HCT116 (cell line): Measurements from ENCODE around the gene GTPBP10. TPM values are rescaled to one million over a fixed set of nuclear protein-coding genes. Genes with fewer than 3 reads are reported as not detected.
A peak's percentile ranks its signal among the peaks of the same experiment; 100 is the strongest.

Source experiments
- ATAC-seq: fragments of 200-7000 bp; cut with Tn5 transposase; 2 replicates; pipeline ENCODE4 v1.9.1; 2020; ENCODE audit warnings: mild to moderate bottlenecking, moderate library complexity
- Bru-seq: library from RNA; stranded (reverse); fragments of 400-500 nt; gene quantifications from one replicate; lab custom pipeline; 2021; lab: Mats Ljungman, UMichigan
- BruChase-seq, 2 experiments: library from RNA; stranded (reverse); fragments of 400-500 nt; gene quantifications; one replicate each; lab custom pipeline; 2021; lab: Mats Ljungman, UMichigan
- BruUV-seq: library from RNA; stranded (reverse); fragments of 400-500 nt; replicated peaks from 2 replicates; lab custom pipeline; 2021; lab: Mats Ljungman, UMichigan
- CTCF ChIA-PET: fragments of 300-600 bp; sonication (Branson Sonifier 250); formaldehyde crosslinking; loops from one replicate; lab custom pipeline; 2021; ENCODE audit warnings: antibody characterized with exemption; lab: Charles Lee
- POLR2A ChIA-PET: fragments of 300-600, 350-600 bp; sonication (Branson Sonifier 250); formaldehyde crosslinking; loops from one replicate; lab custom pipeline; 2021; ENCODE audit warnings: antibody characterized with exemption; lab: Charles Lee
- RAD21 ChIA-PET, 2 experiments: fragments of 300-600 bp; sonication (Branson Sonifier 250); formaldehyde crosslinking; loops; one replicate each; lab custom pipeline; 2023; ENCODE audit warnings: low total read pairs in 2 of 2; ENCODE audit not compliant: uncharacterized antibody in 2 of 2, unreplicated experiment in 2 of 2, low non-redundant PET in 1 of 2; lab: Charles Lee
- DNase-seq: peaks from one replicate; pipeline ENCODE4 v3.0.0-alpha.2; 2010; ENCODE audit warnings: low read depth, low spot score
- H2AFZ ChIP-seq: fragments of 200-600 bp; shearing (Covaris generic), sonication (generic); 2 replicates; pipeline ENCODE4 v1.6.1; 2017; ENCODE audit warnings: low read depth, mixed run types, mixed read lengths, antibody characterized with exemption, low read length; ENCODE audit not compliant: poor library complexity, severe bottlenecking
- H3K27ac ChIP-seq: 2 replicates; pipeline ENCODE4 v1.5.1; 2012; ENCODE audit warnings: low read depth, low read length
- H3K27me3 ChIP-seq: fragments of 200-600 bp; sonication (generic); 2 replicates; pipeline ENCODE4 v1.6.1; 2016; ENCODE audit warnings: mixed run types, low read length, mixed read lengths; ENCODE audit not compliant: insufficient read depth
- H3K36me3 ChIP-seq, 2 experiments: fragments of 200-500 bp in 1 of 2; fragments of 200-600 bp in 1 of 2; sonication (Bioruptor generic) in 1 of 2; sonication (generic) in 1 of 2; 2 replicates each; pipeline versions ENCODE4 v1.5.1 to v1.6.1; 2014 to 2016; ENCODE audit warnings: low read length in 2 of 2, inconsistent platforms in 1 of 2, mixed read lengths in 1 of 2, mixed run types in 1 of 2; ENCODE audit not compliant: insufficient read depth in 2 of 2, control insufficient read depth in 1 of 2
- H3K4me1 ChIP-seq, 2 experiments: fragments of 200-600 bp in 1 of 2; sonication (generic) in 1 of 2; 2 replicates each; pipeline versions ENCODE4 v1.5.1 to v1.6.1; 2012 to 2017; ENCODE audit warnings: low read length in 2 of 2, inconsistent platforms in 1 of 2, mild to moderate bottlenecking in 1 of 2, mixed read lengths in 1 of 2, mixed run types in 1 of 2, moderate library complexity in 1 of 2; ENCODE audit not compliant: insufficient read depth in 2 of 2, control insufficient read depth in 1 of 2
- H3K4me2 ChIP-seq: fragments of 200-600 bp; sonication (generic); 2 replicates; pipeline ENCODE4 v1.6.1; 2017; ENCODE audit warnings: mixed run types, low read length, mixed read lengths
- H3K4me3 ChIP-seq, 2 experiments: fragments of 200-600 bp in 1 of 2; sonication (generic) in 1 of 2; replicated peaks in 1 of 2; 2 replicates each; pipeline ENCODE4 v1.5.1; 2011 to 2016; ENCODE audit warnings: low read length in 2 of 2, control low read depth in 1 of 2, low read depth in 1 of 2, mild to moderate bottlenecking in 1 of 2, mixed read lengths in 1 of 2, mixed run types in 1 of 2
- H3K79me2 ChIP-seq: fragments of 200-600 bp; sonication (generic); 2 replicates; pipeline ENCODE4 v1.6.1; 2017; ENCODE audit warnings: mild to moderate bottlenecking, mixed run types, low read length, moderate library complexity, mixed read lengths; ENCODE audit not compliant: insufficient read depth
- H3K9ac ChIP-seq: fragments of 200-600 bp; sonication (generic); 2 replicates; pipeline ENCODE4 v1.6.1; 2016; ENCODE audit warnings: low read length, mixed read lengths
- H3K9me2 ChIP-seq: fragments of 200-600 bp; sonication (generic), shearing (Covaris generic); 2 replicates; pipeline ENCODE4 v1.6.1; 2017; ENCODE audit warnings: mixed run types, mild to moderate bottlenecking, moderate library complexity; ENCODE audit not compliant: insufficient read depth
- H3K9me3 ChIP-seq, 2 experiments: fragments of 200-500 bp in 1 of 2; fragments of 200-600 bp in 1 of 2; sonication (Bioruptor generic) in 1 of 2; sonication (generic) in 1 of 2; 2 replicates each; pipeline ENCODE4 v1.6.1; 2014 to 2017; ENCODE audit warnings: low read length in 2 of 2, mixed read lengths in 2 of 2, inconsistent platforms in 1 of 2, low read depth in 1 of 2, mild to moderate bottlenecking in 1 of 2, mixed run types in 1 of 2, moderate library complexity in 1 of 2; ENCODE audit not compliant: control insufficient read depth in 1 of 2, insufficient read depth in 1 of 2
- H4K20me1 ChIP-seq: fragments of 200-600 bp; sonication (generic), shearing (Covaris generic); 2 replicates; pipeline ENCODE4 v1.6.1; 2017; ENCODE audit warnings: mixed run types, mild to moderate bottlenecking, moderate library complexity; ENCODE audit not compliant: insufficient read depth
- CBX3 ChIP-seq: IDR thresholded peaks from 2 replicates; pipeline ENCODE4 v1.6.1; 2012; ENCODE audit warnings: low read depth
- CEBPB ChIP-seq: IDR thresholded peaks from 2 replicates; pipeline ENCODE4 v1.6.1; 2012; ENCODE audit warnings: low read depth
- EGR1 ChIP-seq: IDR thresholded peaks from 2 replicates; pipeline ENCODE4 v1.6.1; 2012; ENCODE audit warnings: low read depth
- ELF1 ChIP-seq: IDR thresholded peaks from 2 replicates; pipeline ENCODE4 v1.6.1; 2012; ENCODE audit warnings: low read depth, borderline replicate concordance
- EZH2 ChIP-seq: fragments of 200-600 bp; sonication (generic); IDR thresholded peaks from 2 replicates; pipeline ENCODE4 v1.6.1; 2017; ENCODE audit warnings: antibody characterized with exemption, mixed run types
- JUND ChIP-seq: IDR thresholded peaks from 2 replicates; pipeline ENCODE4 v1.6.1; 2012
- POLR2A ChIP-seq: IDR thresholded peaks from 2 replicates; pipeline ENCODE4 v1.7.0; 2011; ENCODE audit warnings: borderline replicate concordance; ENCODE audit not compliant: insufficient read depth, insufficient read length; ENCODE audit errors: extremely low read depth
- POLR2AphosphoS5 ChIP-seq: IDR thresholded peaks from 2 replicates; pipeline ENCODE4 v1.6.1; 2011; ENCODE audit warnings: mild to moderate bottlenecking, low read depth, low read length, moderate library complexity
- RAD21 ChIP-seq: IDR thresholded peaks from 2 replicates; pipeline ENCODE4 v1.6.1; 2012; ENCODE audit warnings: low read depth, mild to moderate bottlenecking
- SIN3A ChIP-seq: IDR thresholded peaks from 2 replicates; pipeline ENCODE4 v1.6.1; 2012; ENCODE audit warnings: low read depth
- SP1 ChIP-seq: IDR thresholded peaks from 2 replicates; pipeline ENCODE4 v1.6.1; 2012; ENCODE audit warnings: low read depth
- SRF ChIP-seq: IDR thresholded peaks from 2 replicates; pipeline ENCODE4 v1.6.1; 2012; ENCODE audit warnings: low read depth
- TCF7L2 ChIP-seq: IDR thresholded peaks from 2 replicates; pipeline ENCODE4 v1.7.0; 2011; ENCODE audit warnings: borderline replicate concordance, inconsistent platforms; ENCODE audit not compliant: insufficient read depth, insufficient read length; ENCODE audit errors: extremely low read depth
- YY1 ChIP-seq: IDR thresholded peaks from 2 replicates; pipeline ENCODE4 v1.6.1; 2011; ENCODE audit warnings: low read length, low read depth, moderate library complexity, mild to moderate bottlenecking; ENCODE audit not compliant: insufficient replicate concordance; ENCODE audit errors: extremely low read depth
- ZFX ChIP-seq: fragments of 450-650 bp; IDR thresholded peaks from 2 replicates; pipeline ENCODE4 v1.6.1; 2017
- ZNF274 ChIP-seq: fragments of 200-500 bp; sonication (Bioruptor generic); IDR thresholded peaks from 2 replicates; pipeline ENCODE4 v1.6.1; 2014; ENCODE audit warnings: mild to moderate bottlenecking, low read depth, low read length, inconsistent platforms
- intact Hi-C: fragments of 100-400 bp; cut with micrococcal nuclease; formaldehyde crosslinking; loops from 2 replicates; pipeline ENCODE4 v1.10.0; 2022
- long read RNA-seq: library from polyadenylated mRNA; unstranded; transcript quantifications from one replicate; pipeline ENCODE4 v2.0.0, GENCODE V29; 2021; ENCODE audit not compliant: unreplicated experiment
- polyA plus RNA-seq: library from polyadenylated mRNA; unstranded; fragments of >200 nt; gene quantifications from 2 replicates; pipeline ENCODE4 v1.2.1, GENCODE V29; 2012; ENCODE audit warnings: missing spikeins
- total RNA-seq: library from RNA; stranded (reverse); gene quantifications from one replicate; pipeline ENCODE4 v1.2.1, GENCODE V29; 2021; ENCODE audit not compliant: unreplicated experiment
- TF ChIP-seq, protein P1 (sequence below), 3 experiments: fragments of 200-600 bp in 1 of 3; sonication (generic) in 1 of 3; IDR thresholded peaks in 2 of 3; conservative IDR thresholded peaks in 1 of 3; 2 replicates each; pipeline ENCODE4 v1.5.1; 2012 to 2017; ENCODE audit warnings: low read depth in 2 of 3, low read length in 2 of 3, antibody characterized with exemption in 1 of 3, borderline replicate concordance in 1 of 3, control low read depth in 1 of 3, mild to moderate bottlenecking in 1 of 3, mixed read lengths in 1 of 3, mixed run types in 1 of 3, moderate library complexity in 1 of 3; ENCODE audit not compliant: insufficient read depth in 1 of 3
- TF ChIP-seq, protein P2 (sequence below): IDR thresholded peaks from 2 replicates; pipeline ENCODE4 v1.6.1; 2012
- TF ChIP-seq, protein P3 (sequence below): IDR thresholded peaks from 2 replicates; pipeline ENCODE4 v1.6.1; 2011; ENCODE audit warnings: mild to moderate bottlenecking, low read length, moderate library complexity; ENCODE audit not compliant: insufficient replicate concordance; ENCODE audit errors: extremely low read depth

The GTPBP10 gene, protein sequence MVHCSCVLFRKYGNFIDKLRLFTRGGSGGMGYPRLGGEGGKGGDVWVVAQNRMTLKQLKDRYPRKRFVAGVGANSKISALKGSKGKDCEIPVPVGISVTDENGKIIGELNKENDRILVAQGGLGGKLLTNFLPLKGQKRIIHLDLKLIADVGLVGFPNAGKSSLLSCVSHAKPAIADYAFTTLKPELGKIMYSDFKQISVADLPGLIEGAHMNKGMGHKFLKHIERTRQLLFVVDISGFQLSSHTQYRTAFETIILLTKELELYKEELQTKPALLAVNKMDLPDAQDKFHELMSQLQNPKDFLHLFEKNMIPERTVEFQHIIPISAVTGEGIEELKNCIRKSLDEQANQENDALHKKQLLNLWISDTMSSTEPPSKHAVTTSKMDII
- 36.7 TPM for total RNA-seq
- polyA plus RNA-seq, result 9.2 and 14.3 TPM in 2 replicates
- Bru-seq, nascent RNA, result percentile 90 among the genes with signal in this experiment
- percentile 85 among the genes with signal in this experiment for BruChase-seq, experiment 1, labeled RNA remaining after a 6-hour chase
- percentile 92 among the genes with signal in this experiment for BruChase-seq, experiment 2, labeled RNA remaining after a 2-hour chase
- long read RNA-seq, full-length matches to known transcripts, result 15 of 22 reads
- long read RNA-seq, partial matches to known transcripts, result 2 of 22 reads
- long read RNA-seq, other reads (novel, unspliced or antisense), result 5 of 22 reads

DNA sequence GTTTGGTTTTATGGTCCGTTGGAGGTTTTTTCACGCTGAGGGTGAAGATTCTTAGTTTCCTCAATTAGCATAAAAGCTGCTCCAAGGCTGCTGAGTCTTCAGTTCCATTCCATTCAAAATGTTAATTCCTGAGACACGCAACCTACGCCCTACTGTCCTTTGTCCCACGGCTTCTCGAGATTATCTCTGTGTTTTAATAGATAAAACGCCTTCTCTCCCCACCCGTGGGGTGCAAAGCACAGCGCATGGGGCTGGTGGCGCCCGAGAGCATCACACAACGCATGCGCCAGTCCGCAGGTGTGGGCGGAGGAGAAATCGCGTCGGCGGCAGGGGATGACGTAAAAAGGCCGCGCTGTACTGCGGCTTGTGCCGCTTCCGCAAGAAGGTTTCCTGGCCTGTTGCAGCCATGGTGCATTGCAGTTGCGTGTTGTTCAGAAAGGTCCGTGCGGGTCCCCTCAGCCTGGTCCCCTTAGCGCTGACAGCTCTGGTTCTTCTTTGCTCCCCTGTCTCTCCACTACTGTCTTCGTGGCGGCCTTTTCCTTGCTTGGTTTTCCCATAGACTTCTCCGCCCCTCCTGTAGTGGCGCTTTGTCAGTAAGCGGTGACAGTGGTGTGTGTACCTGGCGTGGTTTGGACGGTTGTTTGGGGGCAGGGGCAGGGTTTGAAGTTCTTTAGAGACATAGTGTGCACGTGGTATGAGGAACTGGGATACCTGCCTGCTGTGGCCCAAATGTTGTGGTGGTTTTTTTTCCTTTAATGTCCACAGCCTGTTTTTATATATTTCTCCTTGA, at the start of gene GTPBP10:
TSS of gene GTPBP10 (plus strand) at position 381 of the 790 bp plus-strand sequence. CDS start at position 407, 26 bp downstream.
- peak within 1 kb of the TSS; percentile 66 for H2AFZ ChIP-seq
- H3K9me3 ChIP-seq, result no peaks in the 10 kb centered on the region
- H4K20me1 ChIP-seq, result no peaks in the 10 kb centered on the region
- peak; percentile 98 for ATAC-seq
- TF ChIP-seq SRF (peak; percentile 95), ELF1 (peak; percentile 95), TCF7L2 (peak; percentile 61), EZH2 (no peak), JUND (no peak), EGR1 (peak; percentile 98), CBX3 (peak; percentile 95), YY1 (peak; percentile 61), POLR2AphosphoS5 (peak; percentile 96), ZNF274 (no peak), POLR2A (peak; percentile 70), SP1 (peak; percentile 74), CEBPB (0 out of 2 replicates have a peak, but pooled peaks have one; percentile 19), ZFX (peak; percentile 89), SIN3A (peak; percentile 98), RAD21 (peak; percentile 15; the same call in 1 of the 2 replicates)
- TF ChIP-seq, protein P1, sequence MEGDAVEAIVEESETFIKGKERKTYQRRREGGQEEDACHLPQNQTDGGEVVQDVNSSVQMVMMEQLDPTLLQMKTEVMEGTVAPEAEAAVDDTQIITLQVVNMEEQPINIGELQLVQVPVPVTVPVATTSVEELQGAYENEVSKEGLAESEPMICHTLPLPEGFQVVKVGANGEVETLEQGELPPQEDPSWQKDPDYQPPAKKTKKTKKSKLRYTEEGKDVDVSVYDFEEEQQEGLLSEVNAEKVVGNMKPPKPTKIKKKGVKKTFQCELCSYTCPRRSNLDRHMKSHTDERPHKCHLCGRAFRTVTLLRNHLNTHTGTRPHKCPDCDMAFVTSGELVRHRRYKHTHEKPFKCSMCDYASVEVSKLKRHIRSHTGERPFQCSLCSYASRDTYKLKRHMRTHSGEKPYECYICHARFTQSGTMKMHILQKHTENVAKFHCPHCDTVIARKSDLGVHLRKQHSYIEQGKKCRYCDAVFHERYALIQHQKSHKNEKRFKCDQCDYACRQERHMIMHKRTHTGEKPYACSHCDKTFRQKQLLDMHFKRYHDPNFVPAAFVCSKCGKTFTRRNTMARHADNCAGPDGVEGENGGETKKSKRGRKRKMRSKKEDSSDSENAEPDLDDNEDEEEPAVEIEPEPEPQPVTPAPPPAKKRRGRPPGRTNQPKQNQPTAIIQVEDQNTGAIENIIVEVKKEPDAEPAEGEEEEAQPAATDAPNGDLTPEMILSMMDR (IDR thresholded peaks at IDR 0.05 in 2 of 3, conservative IDR thresholded peaks at IDR 0.05 in 1 of 3; ENCODE audit: borderline replicate concordance in 1 of 3, insufficient read depth in 1 of 3, low read depth in 2 of 3, low read length in 2 of 3), result peak in 2 of 3 experiments; percentile 66 to 69; a peak in 4 of 6 replicates
- TF ChIP-seq, protein P2, sequence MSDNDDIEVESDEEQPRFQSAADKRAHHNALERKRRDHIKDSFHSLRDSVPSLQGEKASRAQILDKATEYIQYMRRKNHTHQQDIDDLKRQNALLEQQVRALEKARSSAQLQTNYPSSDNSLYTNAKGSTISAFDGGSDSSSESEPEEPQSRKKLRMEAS, result peak; percentile 93
- TF ChIP-seq, protein P3, sequence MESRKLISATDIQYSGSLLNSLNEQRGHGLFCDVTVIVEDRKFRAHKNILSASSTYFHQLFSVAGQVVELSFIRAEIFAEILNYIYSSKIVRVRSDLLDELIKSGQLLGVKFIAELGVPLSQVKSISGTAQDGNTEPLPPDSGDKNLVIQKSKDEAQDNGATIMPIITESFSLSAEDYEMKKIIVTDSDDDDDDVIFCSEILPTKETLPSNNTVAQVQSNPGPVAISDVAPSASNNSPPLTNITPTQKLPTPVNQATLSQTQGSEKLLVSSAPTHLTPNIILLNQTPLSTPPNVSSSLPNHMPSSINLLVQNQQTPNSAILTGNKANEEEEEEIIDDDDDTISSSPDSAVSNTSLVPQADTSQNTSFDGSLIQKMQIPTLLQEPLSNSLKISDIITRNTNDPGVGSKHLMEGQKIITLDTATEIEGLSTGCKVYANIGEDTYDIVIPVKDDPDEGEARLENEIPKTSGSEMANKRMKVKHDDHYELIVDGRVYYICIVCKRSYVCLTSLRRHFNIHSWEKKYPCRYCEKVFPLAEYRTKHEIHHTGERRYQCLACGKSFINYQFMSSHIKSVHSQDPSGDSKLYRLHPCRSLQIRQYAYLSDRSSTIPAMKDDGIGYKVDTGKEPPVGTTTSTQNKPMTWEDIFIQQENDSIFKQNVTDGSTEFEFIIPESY, result no peak
- peak; percentile 91 for DNase-seq
- H3K4me3 ChIP-seq, result peak within 1 kb of the TSS; percentile 97 to 99
- ChIA-PET POLR2A (no interaction called here), CTCF (no interaction called here), RAD21 (no interaction called here)
- peaks cover 0 to 14% of the 10 kb centered on the region in 2 experiments; a peak in 2 of 4 replicates for H3K4me1 ChIP-seq
- H3K27me3 ChIP-seq, result no peaks in the 10 kb centered on the region
- H3K9ac ChIP-seq, result peak within 1 kb of the TSS; percentile 87
- peaks cover 49% of the 10 kb centered on the region for H3K79me2 ChIP-seq
- peak within 1 kb of the TSS; percentile 45 for H3K27ac ChIP-seq
- no peaks in the 10 kb centered on the region for H3K9me2 ChIP-seq
- intact Hi-C loops, result loop anchor here (1.0 kb wide), 1 partner anchor 57 kb away; the partner anchor contains the start of gene CLDN12
- H3K36me3 ChIP-seq, result no peaks in the 10 kb centered on the region
- TSS peak; percentile 76 for BruUV-seq
- peak within 1 kb of the TSS; percentile 75 for H3K4me2 ChIP-seq
